IMR-90 (cell line): ENCODE measurements around the gene CLEC17A. TPM values are rescaled to one million over a fixed set of nuclear protein-coding genes. Genes with fewer than 3 reads are reported as not detected.
A peak's percentile ranks its signal among the peaks of the same experiment; 100 is the strongest.
"Not testable (repeated sequence)": the region's sequence is repeated elsewhere in the genome, so short reads cannot be mapped to it uniquely, and the experiment has no call there.

Experiments used
- ATAC-seq: fragments of 200-7000 bp; cut with Tn5 transposase; 2 replicates; pipeline ENCODE4 v1.9.1; 2020; ENCODE audit warnings: low read depth, mild to moderate bottlenecking, moderate library complexity
- BruUV-seq: library from RNA; stranded (reverse); fragments of 400-500 nt; replicated peaks from 2 replicates; lab custom pipeline; 2021; lab: Mats Ljungman, UMichigan
- CTCF ChIA-PET: fragments of 300-600 bp; formaldehyde crosslinking; extraction: SDS; loops from one replicate; lab custom pipeline; 2021; ENCODE audit warnings: antibody characterized with exemption; lab: Yijun Ruan, JAX
- POLR2A ChIA-PET: fragments of 300-600 bp; sonication (Branson Sonifier 250); formaldehyde crosslinking; loops from one replicate; lab custom pipeline; 2022; ENCODE audit warnings: antibody characterized with exemption; ENCODE audit not compliant: unreplicated experiment; lab: Charles Lee
- DNase-seq: peaks from one replicate; pipeline ENCODE4 v3.0.0; 2013
- H2AFZ ChIP-seq: replicated peaks from 2 replicates; pipeline ENCODE3; 2013; ENCODE audit warnings: low read length, mild to moderate bottlenecking; ENCODE audit not compliant: poor library complexity
- H2AK5ac ChIP-seq: 2 replicates; pipeline ENCODE4 v1.6.1; 2013; ENCODE audit warnings: low read depth, low read length, inconsistent platforms
- H2AK9ac ChIP-seq: replicated peaks from 2 replicates; pipeline ENCODE3; 2013; ENCODE audit warnings: mild to moderate bottlenecking, low read depth, low read length, moderate library complexity; ENCODE audit not compliant: poor library complexity
- H2BK120ac ChIP-seq: 2 replicates; pipeline ENCODE4 v1.6.1; 2013; ENCODE audit warnings: low read depth, low read length, inconsistent platforms
- H2BK15ac ChIP-seq: 3 replicates; pipeline ENCODE4 v1.6.1; 2013; ENCODE audit warnings: low read depth, low read length, inconsistent platforms
- H2BK20ac ChIP-seq: 2 replicates; pipeline ENCODE4 v1.6.1; 2013; ENCODE audit warnings: low read depth, mild to moderate bottlenecking, inconsistent platforms, low read length, moderate library complexity
- H2BK5ac ChIP-seq: 2 replicates; pipeline ENCODE4 v1.6.1; 2013; ENCODE audit warnings: mild to moderate bottlenecking, low read depth, low read length, inconsistent platforms; ENCODE audit not compliant: poor library complexity, severe bottlenecking
- H3K14ac ChIP-seq: replicated peaks from 2 replicates; pipeline ENCODE4 v1.6.1; 2013; ENCODE audit warnings: low read depth, low read length, inconsistent platforms
- H3K18ac ChIP-seq: 2 replicates; pipeline ENCODE4 v1.6.1; 2013; ENCODE audit warnings: low read depth, low read length, control low read depth
- H3K23ac ChIP-seq: 2 replicates; pipeline ENCODE4 v1.6.1; 2013; ENCODE audit warnings: low read depth, low read length, inconsistent platforms
- H3K27ac ChIP-seq: 2 replicates; pipeline ENCODE4 v1.5.1; 2013; ENCODE audit warnings: mild to moderate bottlenecking, control low read depth, low read length; ENCODE audit not compliant: insufficient read depth
- H3K27me3 ChIP-seq: 2 replicates; pipeline ENCODE4 v1.6.1; 2013; ENCODE audit warnings: low read length; ENCODE audit not compliant: control insufficient read depth, insufficient read depth
- H3K36me3 ChIP-seq: 2 replicates; pipeline ENCODE4 v1.6.1; 2013; ENCODE audit warnings: low read length, mixed read lengths; ENCODE audit not compliant: control insufficient read depth, insufficient read depth
- H3K4ac ChIP-seq: 2 replicates; pipeline ENCODE4 v1.6.1; 2013; ENCODE audit warnings: low read depth, low read length, inconsistent platforms
- H3K4me1 ChIP-seq: 2 replicates; pipeline ENCODE4 v1.6.1; 2013; ENCODE audit warnings: low read length, mixed read lengths; ENCODE audit not compliant: control insufficient read depth, insufficient read depth
- H3K4me2 ChIP-seq: 2 replicates; pipeline ENCODE4 v1.6.1; 2013; ENCODE audit warnings: low read depth, mild to moderate bottlenecking, control low read depth, low read length, moderate library complexity
- H3K4me3 ChIP-seq: 2 replicates; pipeline ENCODE4 v1.5.1; 2013; ENCODE audit warnings: low read depth, mild to moderate bottlenecking, control low read depth, low read length, moderate library complexity; ENCODE audit not compliant: insufficient read depth
- H3K56ac ChIP-seq: 2 replicates; pipeline ENCODE4 v1.6.1; 2013; ENCODE audit warnings: low read length, inconsistent platforms; ENCODE audit not compliant: insufficient read depth; ENCODE audit errors: extremely low read depth
- H3K79me1 ChIP-seq, 2 experiments: 2 replicates each; pipeline ENCODE4 v1.6.1; 2013; ENCODE audit warnings: low read length in 2 of 2, inconsistent platforms in 1 of 2, low read depth in 1 of 2
- H3K9ac ChIP-seq: 2 replicates; pipeline ENCODE4 v1.6.1; 2013; ENCODE audit warnings: low read depth, low read length, control low read depth
- H3K9me1 ChIP-seq: 2 replicates; pipeline ENCODE4 v1.6.1; 2013; ENCODE audit warnings: low read length, inconsistent platforms; ENCODE audit not compliant: insufficient read depth
- H3K9me3 ChIP-seq: 2 replicates; pipeline ENCODE4 v1.6.1; 2013; ENCODE audit warnings: low read length; ENCODE audit not compliant: control insufficient read depth, insufficient read depth
- H4K20me1 ChIP-seq: 2 replicates; pipeline ENCODE4 v1.6.1; 2013; ENCODE audit warnings: low read length, inconsistent platforms; ENCODE audit not compliant: insufficient read depth
- H4K5ac ChIP-seq: 2 replicates; pipeline ENCODE4 v1.6.1; 2013; ENCODE audit warnings: mild to moderate bottlenecking, low read depth, low read length, control low read depth
- H4K8ac ChIP-seq, 2 experiments: 2 replicates each; pipeline ENCODE4 v1.6.1; 2013; ENCODE audit warnings: low read depth in 2 of 2, low read length in 2 of 2, control low read depth in 1 of 2, inconsistent platforms in 1 of 2
- H4K91ac ChIP-seq: 2 replicates; pipeline ENCODE4 v1.6.1; 2013; ENCODE audit warnings: low read depth, low read length, inconsistent platforms; ENCODE audit not compliant: insufficient read depth
- WGBS, 2 experiments: methylation state at CpG; one replicate each; pipeline versions ENCODE4 v1.1.5 to v1.1.7; 2013; ENCODE audit warnings: missing lambda C conversion rate in 2 of 2; ENCODE audit not compliant: insufficient read length in 1 of 2; ENCODE audit errors: extremely low coverage in 2 of 2; 5-methylcytosine and 5-hydroxymethylcytosine counted together
- dilution Hi-C: fragments of 300-500 bp; cut with HindIII; formaldehyde crosslinking; loops from one replicate; pipeline ENCODE4 v1.14.3; 2018; ENCODE audit warnings: low sequenced_read_pairs; ENCODE audit not compliant: unreplicated experiment
- in situ Hi-C: fragments of 300-500 bp; cut with MboI; formaldehyde crosslinking; loops from 3 replicates; pipeline ENCODE4 v1.14.3; 2019; ENCODE audit warnings: low sequenced_read_pairs, inconsistent platforms, mixed read lengths
- intact Hi-C: fragments of 100-400 bp; cut with micrococcal nuclease; formaldehyde crosslinking; loops from 2 replicates; pipeline ENCODE4 v1.10.0; 2022
- polyA plus RNA-seq, 3 experiments: library from polyadenylated mRNA; depleted of rRNA; stranded (reverse); fragments of >200 nt; gene quantifications; 2 replicates each; pipeline ENCODE4 v1.2.3, GENCODE V29; 2012; ENCODE audit warnings: low replicate concordance in 1 of 3
- total RNA-seq: library from RNA; depleted of rRNA; stranded (reverse); fragments of >200 nt; gene quantifications from 2 replicates; pipeline ENCODE4 v1.2.3, GENCODE V29; 2012

The CLEC17A gene
- total and polyA plus RNA-seq, 2 of the 4 experiments (the other 2 are of a cell fraction): 0.05 TPM; not detected in 1

GRCh38 chr19:14585187-14585586, 2.3 kb downstream of the CLEC17A start:
- H4K8ac ChIP-seq, H3K27ac ChIP-seq, H2AFZ ChIP-seq, dilution Hi-C loops, H3K23ac ChIP-seq, H2AK9ac ChIP-seq, H2AK5ac ChIP-seq, POLR2A ChIA-PET, H3K4ac ChIP-seq, H2BK120ac ChIP-seq, BruUV-seq, H2BK5ac ChIP-seq, H3K4me1 ChIP-seq, H3K4me2 ChIP-seq, H2BK15ac ChIP-seq, H4K91ac ChIP-seq, H3K9me3 ChIP-seq, H3K36me3 ChIP-seq, H3K18ac ChIP-seq, H3K14ac ChIP-seq, H3K9me1 ChIP-seq, intact Hi-C loops, H3K56ac ChIP-seq, H4K5ac ChIP-seq, H3K4me3 ChIP-seq, H3K9ac ChIP-seq, H3K27me3 ChIP-seq, H3K79me1 ChIP-seq, H2BK20ac ChIP-seq, H4K20me1 ChIP-seq: not testable (repeated sequence)
- 0% methylated on average over 1 of the region's 3 CpGs; no CpG with 5 or more reads in 1 of the 2 experiments for WGBS, 2 experiments
- CTCF ChIA-PET: interaction anchor here (0.6 kb wide), 1 partner anchor 12 kb away, joined by 5 read pairs; no protein-coding TSS in a partner anchor
- ATAC-seq (peak; percentile 83), DNase-seq (peak; percentile 80)
- in situ Hi-C loops: loop anchor here (25.0 kb wide), 1 partner anchor 302 kb away; the partner anchor contains the start of gene OR7A17

- H2AK9ac ChIP-seq, H3K23ac ChIP-seq, H2AK5ac ChIP-seq, H3K4me2 ChIP-seq, H4K8ac ChIP-seq, H3K18ac ChIP-seq, ATAC-seq, intact Hi-C loops, H3K27ac ChIP-seq, H2BK120ac ChIP-seq, H3K36me3 ChIP-seq, BruUV-seq, H4K91ac ChIP-seq, CTCF ChIA-PET, H3K27me3 ChIP-seq, H3K14ac ChIP-seq, H2BK20ac ChIP-seq, dilution Hi-C loops, H4K5ac ChIP-seq, H2BK5ac ChIP-seq, H3K9ac ChIP-seq, H3K4me1 ChIP-seq, H2BK15ac ChIP-seq, H3K4ac ChIP-seq, H4K20me1 ChIP-seq, H3K9me1 ChIP-seq, H3K9me3 ChIP-seq, POLR2A ChIA-PET, H3K4me3 ChIP-seq, H3K56ac ChIP-seq, H3K79me1 ChIP-seq, H2AFZ ChIP-seq: not testable (repeated sequence)
- peak; percentile 38 for DNase-seq
- in situ Hi-C loops: loop anchor here (25.0 kb wide), 1 partner anchor 298 kb away; the partner anchor contains the start of gene OR7A17
- WGBS, 2 experiments: no CpG with 5 or more reads among the region's 4 CpGs
Measured at GRCh38 chr19:14589433-14589832, 6.5 kb downstream of the CLEC17A start.
